Activated CD4-positive, alpha-beta memory T cell treated with anti-CD3 and anti-CD28 coated beads for 36 hours (primary cell): ENCODE results near the gene ANKRD13D. TPM values are rescaled to one million over a fixed set of nuclear protein-coding genes. Genes with fewer than 3 reads are reported as not detected.

Source experiments
- CTCF ChIA-PET: fragments of 350-600 bp; sonication (Branson Sonifier 250); formaldehyde crosslinking; loops from one replicate; lab custom pipeline; 2021; ENCODE audit warnings: antibody characterized with exemption, inconsistent platforms; lab: Charles Lee
- POLR2A ChIA-PET: fragments of 350-600 bp; sonication (Branson Sonifier 250); formaldehyde crosslinking; loops from one replicate; lab custom pipeline; 2021; ENCODE audit warnings: antibody characterized with exemption; lab: Charles Lee
- DNase-seq: peaks from one replicate; pipeline ENCODE4 v3.0.0-alpha.2; 2020
- H3K27ac Mint-ChIP-seq: one replicate; pipeline ENCODE4 v1.8.0; 2021; ENCODE audit warnings: mixed read lengths
- H3K27me3 Mint-ChIP-seq: one replicate; pipeline ENCODE4 v1.8.0; 2021; ENCODE audit warnings: mixed read lengths
- H3K36me3 Mint-ChIP-seq: one replicate; pipeline ENCODE4 v1.8.0; 2021; ENCODE audit warnings: mixed read lengths
- H3K4me1 Mint-ChIP-seq: one replicate; pipeline ENCODE4 v1.8.0; 2021; ENCODE audit warnings: low read depth, mixed read lengths
- H3K4me3 Mint-ChIP-seq: one replicate; pipeline ENCODE4 v1.8.0; 2021; ENCODE audit warnings: mild to moderate bottlenecking, mixed read lengths
- H3K9me3 Mint-ChIP-seq: one replicate; pipeline ENCODE4 v1.8.0; 2021; ENCODE audit warnings: mixed read lengths
- intact Hi-C: fragments of 100-400 bp; cut with micrococcal nuclease; formaldehyde crosslinking; loops from one replicate; pipeline ENCODE4 v1.15.1; 2023
- total RNA-seq, 2 experiments: library from RNA; stranded (reverse); gene quantifications; one replicate each; pipeline ENCODE4 v1.2.3, GENCODE V29; 2021

The ANKRD13D gene
- total RNA-seq, 2 experiments from 2014 or later, result 85.9 to 89.4 TPM

- Mint-ChIP-seq H3K27ac (peak overlapping the region; percentile 97), H3K9me3 (no peaks in the 10 kb centered on the region), H3K36me3 (peaks cover 63% of the 10 kb centered on the region), H3K27me3 (no peaks in the 10 kb centered on the region), H3K4me3 (peak overlapping the region; percentile 52), H3K4me1 (peaks cover 85% of the 10 kb centered on the region)
- intact Hi-C loops, result loop anchor here (5.0 kb wide), 1 partner anchor 126 kb away; the partner anchor contains the start of genes PPP1CA and TBC1D10C
- ChIA-PET POLR2A (interaction anchor here (0.9 to 1.8 kb wide), 3 partner anchors 11 to 36 kb away, joined by 3 to 5 read pairs (median 4); no protein-coding TSS in a partner anchor), CTCF (interaction anchor here (1.5 to 2.1 kb wide), 2 partner anchors 13 to 42 kb away, joined by 4 to 6 read pairs; no protein-coding TSS in a partner anchor)
- DNase-seq, result peak; percentile 44
Observed at GRCh38 chr11:67275606-67276409, 13.3 kb upstream of the ANKRD13D start.

GRCh38 chr11:67276781-67277230 lies 12.3 kb upstream of the ANKRD13D start:
- Mint-ChIP-seq H3K9me3 (no peaks in the 10 kb centered on the region), H3K4me1 (peaks cover 75% of the 10 kb centered on the region), H3K27me3 (no peaks in the 10 kb centered on the region), H3K36me3 (peaks cover 56% of the 10 kb centered on the region), H3K27ac (peak overlapping the region; percentile 97), H3K4me3 (peak overlapping the region; percentile 69)
- peak; percentile 73 for DNase-seq
- intact Hi-C loops, result loop anchor here (1.0 to 5.0 kb wide), 3 partner anchors 9 to 125 kb away; partner anchors contain the start of genes PPP1CA and TBC1D10C
- ChIA-PET POLR2A (interaction anchor here (0.7 to 3.7 kb wide), 8 partner anchors 9 to 151 kb away, joined by 3 to 53 read pairs (median 6); partner anchors contain the start of genes ANKRD13D, GRK2 and SSH3), CTCF (interaction anchor here (1.1 to 2.1 kb wide), 8 partner anchors 9 to 94 kb away, joined by 3 to 25 read pairs (median 7); partner anchors contain the start of genes ANKRD13D and GRK2)

DNA sequence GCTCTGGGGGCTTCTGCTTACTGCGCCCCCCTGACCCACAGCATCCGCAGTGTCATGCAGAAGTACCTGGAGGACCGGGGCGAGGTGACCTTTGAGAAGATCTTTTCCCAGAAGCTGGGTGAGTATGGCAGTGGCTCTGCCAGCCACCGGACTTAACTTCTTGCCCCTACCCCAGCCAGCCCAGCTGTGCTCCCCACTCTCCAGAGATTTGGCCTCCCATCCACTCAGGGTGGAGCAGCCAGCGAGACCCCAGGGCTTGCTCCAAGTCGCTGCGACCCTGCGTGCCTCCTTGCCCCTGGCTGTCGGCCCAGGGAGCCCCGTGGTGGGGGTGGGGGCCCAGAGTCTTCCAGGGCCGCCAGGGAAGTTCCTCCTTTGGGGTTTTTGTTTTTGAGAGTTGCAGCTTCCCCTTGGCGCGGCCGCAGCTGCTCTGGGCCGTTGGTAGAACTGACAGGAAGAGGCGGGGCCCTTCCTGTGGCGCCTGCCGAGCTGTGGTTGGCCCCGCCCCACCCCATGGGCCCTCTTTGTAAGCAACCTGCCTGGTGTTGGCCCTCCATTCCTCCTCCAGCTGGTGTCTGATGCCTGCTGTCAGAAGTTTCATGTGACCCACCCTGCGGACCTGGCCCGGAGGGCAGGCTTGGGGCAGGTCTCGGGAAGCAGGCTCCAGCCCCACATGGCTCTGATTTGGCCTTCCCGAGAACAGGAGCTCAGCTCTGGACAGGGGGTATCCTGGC lies 11.7 kb upstream of the ANKRD13D start:
- H3K9me3 Mint-ChIP-seq, result no peaks in the 10 kb centered on the region
- intact Hi-C loops, result loop anchor here (1.0 to 5.0 kb wide), 3 partner anchors 9 to 125 kb away; partner anchors contain the start of genes PPP1CA and TBC1D10C
- DNase-seq, result peak; percentile 94
- peaks cover 70% of the 10 kb centered on the region for H3K4me1 Mint-ChIP-seq
- POLR2A ChIA-PET, result interaction anchor here (0.7 to 3.7 kb wide), 8 partner anchors 9 to 150 kb away, joined by 3 to 53 read pairs (median 6); partner anchors contain the start of genes ANKRD13D, GRK2 and SSH3
- H3K4me3 Mint-ChIP-seq, result peak overlapping the region; percentile 69
- H3K27me3 Mint-ChIP-seq, result no peaks in the 10 kb centered on the region
- peak overlapping the region; percentile 97 for H3K27ac Mint-ChIP-seq
- peaks cover 54% of the 10 kb centered on the region for H3K36me3 Mint-ChIP-seq
- CTCF ChIA-PET, result interaction anchor here (1.1 to 1.7 kb wide), 7 partner anchors 10 to 93 kb away, joined by 3 to 25 read pairs (median 7); partner anchors contain the start of genes ANKRD13D and GRK2

- peak overlapping the region; percentile 69 for H3K4me3 Mint-ChIP-seq
- no peak for DNase-seq
- intact Hi-C loops, result loop anchor here (5.0 kb wide), 1 partner anchor 124 kb away; the partner anchor contains the start of genes PPP1CA and TBC1D10C
- peak overlapping the region; percentile 97 for H3K27ac Mint-ChIP-seq
- H3K36me3 Mint-ChIP-seq, result peaks cover 53% of the 10 kb centered on the region
- H3K9me3 Mint-ChIP-seq, result no peaks in the 10 kb centered on the region
- ChIA-PET CTCF (interaction anchor here (1.1 to 1.7 kb wide), 7 partner anchors 10 to 92 kb away, joined by 3 to 25 read pairs (median 7); partner anchors contain the start of genes ANKRD13D and GRK2), POLR2A (interaction anchor here (1.1 to 3.7 kb wide), 5 partner anchors 10 to 39 kb away, joined by 6 to 53 read pairs (median 6); partner anchors contain the start of genes ANKRD13D and SSH3)
- peaks cover 61% of the 10 kb centered on the region for H3K4me1 Mint-ChIP-seq
- no peaks in the 10 kb centered on the region for H3K27me3 Mint-ChIP-seq
Observed at GRCh38 chr11:67278135-67278938, 10.8 kb upstream of the ANKRD13D start.

DNA sequence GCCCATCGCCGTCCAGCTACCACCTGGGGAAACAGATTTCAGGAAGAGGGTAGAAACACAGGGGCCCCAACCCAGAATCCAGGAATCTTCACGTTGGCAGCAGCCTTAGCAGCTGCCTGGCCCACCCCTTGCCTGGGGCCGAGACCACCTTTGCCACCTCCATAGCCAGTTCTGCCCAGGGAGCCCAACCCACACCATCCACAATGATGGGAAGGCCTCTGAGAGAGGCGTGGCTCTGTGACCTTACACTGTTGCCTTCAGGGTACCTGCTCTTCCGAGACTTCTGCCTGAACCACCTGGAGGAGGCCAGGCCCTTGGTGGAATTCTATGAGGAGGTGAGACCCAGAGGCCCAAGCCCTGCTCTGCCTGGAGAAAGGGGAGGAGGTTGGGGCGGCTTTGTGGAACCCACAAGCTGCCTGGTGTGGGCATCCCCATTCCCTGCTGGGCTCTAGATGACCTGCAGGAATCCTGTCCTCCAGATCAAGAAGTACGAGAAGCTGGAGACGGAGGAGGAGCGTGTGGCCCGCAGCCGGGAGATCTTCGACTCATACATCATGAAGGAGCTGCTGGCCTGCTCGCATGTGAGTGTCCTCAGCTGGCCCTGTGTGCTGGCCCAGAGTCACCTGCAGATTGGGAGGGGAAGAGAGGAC lies 10.0 kb upstream of the ANKRD13D start:
- intact Hi-C loops, result loop anchor here (5.0 kb wide), 1 partner anchor 123 kb away; the partner anchor contains the start of genes PPP1CA and TBC1D10C
- ChIA-PET POLR2A (interaction anchor here (2.9 to 3.7 kb wide), 2 partner anchors 9 to 24 kb away, joined by 8 to 53 read pairs; partner anchors contain the start of genes ANKRD13D and SSH3), CTCF (interaction anchor here (0.6 to 1.9 kb wide), 3 partner anchors 11 to 64 kb away, joined by 3 to 7 read pairs (median 5); no protein-coding TSS in a partner anchor)
- DNase-seq, result no peak
- Mint-ChIP-seq H3K9me3 (no peaks in the 10 kb centered on the region), H3K27ac (peak overlapping the region; percentile 97), H3K4me3 (no peak overlapping the region), H3K4me1 (peaks cover 54% of the 10 kb centered on the region), H3K27me3 (no peaks in the 10 kb centered on the region), H3K36me3 (peaks cover 56% of the 10 kb centered on the region)

DNA sequence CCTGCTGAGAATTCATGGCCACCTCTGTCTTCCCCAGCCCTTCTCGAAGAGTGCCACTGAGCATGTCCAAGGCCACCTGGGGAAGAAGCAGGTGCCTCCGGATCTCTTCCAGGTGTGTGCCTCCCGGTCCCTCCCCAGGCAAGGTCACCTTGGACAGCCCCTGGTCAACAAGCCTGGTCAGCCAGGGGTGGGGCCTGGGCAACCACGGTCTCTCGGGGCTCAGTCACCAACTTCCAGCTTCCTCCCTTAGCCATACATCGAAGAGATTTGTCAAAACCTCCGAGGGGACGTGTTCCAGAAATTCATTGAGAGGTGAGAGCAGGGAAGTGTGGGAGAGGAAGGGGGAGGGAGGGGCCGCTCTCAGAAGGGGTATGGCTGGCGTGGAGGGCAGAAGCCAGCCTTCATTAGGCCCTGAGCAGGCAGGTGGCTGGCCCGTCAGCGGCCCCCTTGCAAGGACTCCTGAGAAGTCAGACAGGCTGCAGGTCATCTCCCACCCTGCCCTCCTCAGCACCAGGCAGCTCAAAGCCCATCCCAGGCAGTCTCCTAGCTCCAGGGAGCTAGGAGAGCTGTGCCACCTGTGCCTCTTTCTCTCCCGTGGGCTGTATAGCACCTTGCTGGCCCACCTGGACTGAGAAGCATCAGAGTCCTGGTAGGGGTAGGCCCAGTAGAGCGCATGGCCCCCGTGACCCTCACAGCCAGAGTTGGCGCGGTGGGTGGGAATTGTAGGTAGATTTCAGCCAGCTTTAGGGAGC lies 9.3 kb upstream of the ANKRD13D start:
- no peak overlapping the region for H3K4me3 Mint-ChIP-seq
- ChIA-PET CTCF (interaction anchor here (0.6 to 1.9 kb wide), 5 partner anchors 8 to 64 kb away, joined by 3 to 7 read pairs (median 3); partner anchors contain the start of gene ANKRD13D), POLR2A (interaction anchor here (3.7 kb wide), 1 partner anchor 8 kb away, joined by 53 read pairs; the partner anchor contains the start of gene ANKRD13D)
- intact Hi-C loops, result loop anchor here (5.0 kb wide), 1 partner anchor 123 kb away; the partner anchor contains the start of genes PPP1CA and TBC1D10C
- peaks cover 52% of the 10 kb centered on the region for H3K36me3 Mint-ChIP-seq
- H3K9me3 Mint-ChIP-seq, result no peaks in the 10 kb centered on the region
- H3K4me1 Mint-ChIP-seq, result peaks cover 48% of the 10 kb centered on the region
- H3K27ac Mint-ChIP-seq, result peak overlapping the region; percentile 97
- DNase-seq, result no peak
- no peaks in the 10 kb centered on the region for H3K27me3 Mint-ChIP-seq

DNA sequence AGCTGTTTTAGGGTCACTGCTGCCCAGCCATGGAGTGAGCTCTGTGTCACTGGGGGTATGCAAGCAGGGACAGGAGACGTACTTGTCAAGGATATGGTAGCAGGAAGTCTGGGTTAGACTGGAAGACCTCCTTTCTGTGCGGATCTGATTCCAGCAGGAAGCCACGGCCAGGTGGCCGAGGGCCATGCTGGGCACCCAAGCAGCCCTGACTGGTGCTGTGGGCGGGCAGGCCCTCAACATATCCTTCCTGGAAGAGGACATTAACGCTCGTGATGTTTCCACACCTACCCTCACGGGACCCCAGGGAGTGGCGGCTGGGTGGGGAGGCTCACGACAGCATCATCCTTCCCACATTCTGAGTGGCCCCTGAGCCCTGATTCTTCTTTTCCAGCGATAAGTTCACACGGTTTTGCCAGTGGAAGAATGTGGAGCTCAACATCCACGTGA lies 8.7 kb upstream of the ANKRD13D start:
- Mint-ChIP-seq H3K27ac (peak overlapping the region; percentile 97), H3K4me3 (no peak overlapping the region), H3K27me3 (no peaks in the 10 kb centered on the region), H3K9me3 (no peaks in the 10 kb centered on the region), H3K4me1 (peaks cover 47% of the 10 kb centered on the region), H3K36me3 (peaks cover 55% of the 10 kb centered on the region)
- CTCF ChIA-PET, result interaction anchor here (0.7 to 1.9 kb wide), 4 partner anchors 8 to 73 kb away, joined by 3 to 7 read pairs (median 3); partner anchors contain the start of genes ANKRD13D and POLD4
- POLR2A ChIA-PET, result interaction anchor here (0.8 to 3.7 kb wide), 2 partner anchors 8 to 9 kb away, joined by 3 to 53 read pairs; partner anchors contain the start of gene ANKRD13D
- DNase-seq, result no peak
- intact Hi-C loops, result no loop called here

- Mint-ChIP-seq H3K4me1 (peaks cover 44% of the 10 kb centered on the region), H3K27me3 (no peaks in the 10 kb centered on the region), H3K27ac (peak overlapping the region; percentile 97), H3K36me3 (peaks cover 53% of the 10 kb centered on the region), H3K9me3 (no peaks in the 10 kb centered on the region), H3K4me3 (no peak overlapping the region)
- ChIA-PET POLR2A (interaction anchor here (0.8 kb wide), 1 partner anchor 9 kb away, joined by 3 read pairs; no protein-coding TSS in a partner anchor), CTCF (interaction anchor here (0.7 to 1.9 kb wide), 4 partner anchors 8 to 72 kb away, joined by 3 to 7 read pairs (median 3); partner anchors contain the start of genes ANKRD13D and POLD4)
- intact Hi-C loops, result no loop called here
- no peak for DNase-seq
Observed at GRCh38 chr11:67280788-67281551, 8.1 kb upstream of the ANKRD13D start.
